A549 (cell line): Measurements from ENCODE around the gene EFEMP2. TPM values are rescaled to one million over a fixed set of nuclear protein-coding genes. Genes with fewer than 3 reads are reported as not detected.

Experiments used
- ATAC-seq, 2 experiments: fragments of 200-7000 bp in 1 of 2; fragments of >200 bp in 1 of 2; cut with Nextera tagmentation in 1 of 2; cut with Tn5 transposase in 1 of 2; 3 replicates each; pipeline versions ENCODE4 v1.8.0 to v1.9.1; 2018 to 2020; ENCODE audit warnings: mild to moderate bottlenecking in 1 of 2, moderate library complexity in 1 of 2
- CTCF ChIA-PET: fragments of 300-600 bp; sonication (Branson Sonifier 250); formaldehyde crosslinking; extraction: SDS; loops from one replicate; lab custom pipeline; 2021; ENCODE audit warnings: antibody characterized with exemption, inconsistent platforms; lab: Yijun Ruan, JAX
- POLR2A ChIA-PET: fragments of 350-600 bp; formaldehyde crosslinking; extraction: SDS; loops from one replicate; lab custom pipeline; 2021; ENCODE audit warnings: antibody characterized with exemption, inconsistent platforms; lab: Yijun Ruan, JAX
- DNase-seq, 2 experiments: peaks; one replicate each; pipeline versions ENCODE4 v3.0.0 to v3.0.0-alpha.2; 2011 to 2016; ENCODE audit warnings: low read depth in 1 of 2, low spot score in 1 of 2
- FAIRE-seq: peaks from 2 replicates; lab custom pipeline; 2011; peaks lifted over from hg19 to GRCh38; lab: Jason Lieb, UNC
- H3K27ac ChIP-seq, 2 experiments: fragments of >200 bp; sonication (Bioruptor Twin); formaldehyde crosslinking; 3 replicates each; pipeline ENCODE4 v1.5.1; 2016 to 2017
- H3K4me1 ChIP-seq: fragments of >200 bp; sonication (Bioruptor Twin); formaldehyde crosslinking; 3 replicates; pipeline ENCODE4 v1.6.1; 2016
- H3K4me2 ChIP-seq: fragments of >200 bp; sonication (Bioruptor Twin); formaldehyde crosslinking; 3 replicates; pipeline ENCODE4 v1.6.1; 2016
- H3K4me3 ChIP-seq: fragments of >200 bp; sonication (Bioruptor Twin); formaldehyde crosslinking; 3 replicates; pipeline ENCODE4 v1.5.1; 2016
- H3K9me3 ChIP-seq: fragments of >200 bp; sonication (Bioruptor Twin); formaldehyde crosslinking; 3 replicates; pipeline ENCODE4 v1.6.1; 2016
- CEBPB ChIP-seq, 2 experiments: fragments of >200 bp in 1 of 2; sonication (Bioruptor Twin) in 1 of 2; formaldehyde crosslinking in 1 of 2; IDR thresholded peaks; 2 replicates each; pipeline ENCODE4 v1.6.1; 2012 to 2016
- CHD2 ChIP-seq: fragments of 150-350 bp; IDR thresholded peaks from 2 replicates; pipeline ENCODE4 v1.6.1; 2014; ENCODE audit warnings: low read length; ENCODE audit not compliant: partially characterized antibody
- FOSL2 ChIP-seq, 2 experiments: fragments of 450-650 bp in 1 of 2; fragments of >200 bp in 1 of 2; sonication (Bioruptor Twin) in 1 of 2; formaldehyde crosslinking; IDR thresholded peaks; 2 replicates each; pipeline versions ENCODE4 v1.5.0 to v1.6.1; 2016 to 2020; ENCODE audit warnings: mild to moderate bottlenecking in 1 of 2, moderate library complexity in 1 of 2
- HOXA7 ChIP-seq: fragments of 250-450 bp; sonication (Bioruptor Pico); IDR thresholded peaks from 2 replicates; pipeline ENCODE4 v1.5.0; 2020; ENCODE audit warnings: mild to moderate bottlenecking, moderate library complexity
- KDM1A ChIP-seq: fragments of 200-600 bp; sonication (generic); IDR thresholded peaks from 2 replicates; pipeline ENCODE4 v1.6.1; 2016; ENCODE audit warnings: low read depth, mild to moderate bottlenecking
- MYC ChIP-seq: IDR thresholded peaks from 2 replicates; pipeline ENCODE4 v1.6.1; 2012; ENCODE audit warnings: mild to moderate bottlenecking, inconsistent platforms, low read length, improper control_type of control experiment, borderline replicate concordance
- NPAS2 ChIP-seq: fragments of 250-450 bp; sonication (Bioruptor Pico); IDR thresholded peaks from 2 replicates; pipeline ENCODE4 v1.8.0; 2022; ENCODE audit warnings: mild to moderate bottlenecking, moderate library complexity, borderline replicate concordance
- NR3C1 ChIP-seq: fragments of >200 bp; sonication (Bioruptor Twin); formaldehyde crosslinking; IDR thresholded peaks from 3 replicates; pipeline ENCODE4 v1.6.1; 2017
- POLR2A ChIP-seq: IDR thresholded peaks from 2 replicates; pipeline ENCODE4 v1.6.1; 2012; ENCODE audit warnings: mild to moderate bottlenecking, low read length
- POLR2AphosphoS2 ChIP-seq: conservative IDR thresholded peaks from 2 replicates; pipeline ENCODE4 v1.6.1; 2012; ENCODE audit warnings: low read length, improper control_type of control experiment, inconsistent platforms
- RAD21 ChIP-seq, 2 experiments: fragments of >200 bp in 1 of 2; sonication (Bioruptor Twin) in 1 of 2; formaldehyde crosslinking in 1 of 2; IDR thresholded peaks in 1 of 2; conservative IDR thresholded peaks in 1 of 2; 2 replicates in 1 of 2; 3 replicates in 1 of 2; pipeline ENCODE4 v1.6.1; 2012 to 2018; ENCODE audit warnings: inconsistent platforms in 1 of 2
- SREBF2 ChIP-seq: fragments of 450-650 bp; IDR thresholded peaks from 2 replicates; pipeline ENCODE4 v1.6.1; 2014; ENCODE audit warnings: mild to moderate bottlenecking, moderate library complexity
- WGBS: methylation state at CpG from one replicate; pipeline ENCODE4 v1.1.6; 2017; ENCODE audit errors: missing lambda C conversion rate; 5-methylcytosine and 5-hydroxymethylcytosine counted together
- polyA plus RNA-seq, 4 experiments: library from polyadenylated mRNA; depleted of rRNA in 3 of 4; stranded (reverse); fragments of >200 nt; fragmentation: RNase III in 1 of 4; extraction: RNeasy Plus Mini Kit Qiagen cat#74134 plus additional on column Dnase treatment in 1 of 4; gene quantifications; 2 replicates in 3 of 4; 3 replicates in 1 of 4; pipeline ENCODE4 v1.2.3, GENCODE V29; 2011 to 2017
- TF ChIP-seq, protein P1 (sequence below): fragments of >200 bp; sonication (Bioruptor Twin); formaldehyde crosslinking; IDR thresholded peaks from 3 replicates; pipeline ENCODE4 v1.5.1; 2016
- TF ChIP-seq, protein P2 (sequence below): fragments of >200 bp; sonication (Bioruptor Twin); formaldehyde crosslinking; IDR thresholded peaks from 2 replicates; pipeline ENCODE4 v1.6.1; 2016
- TF ChIP-seq, protein P3 (sequence below): IDR thresholded peaks from 2 replicates; pipeline ENCODE4 v1.6.1; 2012
- TF ChIP-seq, protein P4 (sequence below): IDR thresholded peaks from 2 replicates; pipeline ENCODE4 v1.6.1; 2012

EFEMP2 gene
- polyA plus RNA-seq, 2 of the 4 experiments (the other 2 are of a cell fraction), result 1.3 to 1.4 TPM

DNA sequence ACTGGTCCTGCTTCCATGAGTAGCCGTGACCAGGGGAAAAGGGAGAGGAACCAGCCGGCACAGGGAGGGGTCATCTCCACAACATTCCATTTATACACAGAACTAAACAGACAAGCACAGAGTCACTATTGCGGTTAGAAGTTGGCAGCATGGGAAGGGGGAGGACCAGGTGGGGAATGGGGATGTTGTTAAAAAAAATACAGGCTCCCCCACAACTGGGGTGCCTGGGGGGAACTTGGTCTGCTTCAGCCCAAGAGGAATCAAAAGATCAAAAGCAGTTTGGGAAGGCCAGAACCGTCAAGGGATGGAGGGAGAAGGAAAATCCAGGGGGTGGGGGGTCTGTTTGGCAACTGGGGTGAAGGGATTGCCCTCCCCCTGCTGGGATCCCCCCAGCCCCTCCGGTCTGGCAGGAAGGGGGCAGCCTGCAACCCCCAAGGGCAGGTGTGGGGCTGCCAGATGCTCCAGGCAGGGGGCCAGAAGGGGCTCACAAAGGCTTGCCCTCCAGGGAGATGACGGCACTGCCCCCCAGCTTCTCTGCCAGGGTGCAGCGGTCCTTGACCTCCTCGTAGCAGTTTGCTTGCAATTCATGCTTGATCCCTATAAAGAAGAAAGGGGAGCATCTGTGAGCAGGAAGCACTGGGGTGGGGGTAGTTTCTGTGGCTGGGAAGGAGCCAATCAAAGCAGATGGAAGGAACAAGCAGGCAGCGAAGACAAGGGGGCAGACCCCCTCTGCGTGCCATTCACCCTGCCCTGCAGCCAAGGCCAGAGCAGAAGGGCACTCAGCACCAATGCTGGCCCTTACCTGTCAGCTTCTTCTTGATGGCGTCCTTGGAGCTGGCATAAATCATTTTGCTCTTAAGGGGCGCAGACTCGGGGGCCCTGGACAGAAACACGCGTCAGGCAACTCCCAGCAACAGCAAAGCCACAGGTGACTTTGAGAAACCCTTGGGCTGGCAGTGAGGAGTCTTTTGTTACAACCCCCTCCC lies 17.5 kb downstream of the EFEMP2 start:
- FAIRE-seq, result no peak
- CTCF ChIA-PET, result interaction anchor here (0.9 to 2.3 kb wide), 4 partner anchors 10 to 191 kb away, joined by 3 to 13 read pairs (median 3); partner anchors contain the start of gene FIBP
- no peak overlapping the region for H3K4me3 ChIP-seq

DNA sequence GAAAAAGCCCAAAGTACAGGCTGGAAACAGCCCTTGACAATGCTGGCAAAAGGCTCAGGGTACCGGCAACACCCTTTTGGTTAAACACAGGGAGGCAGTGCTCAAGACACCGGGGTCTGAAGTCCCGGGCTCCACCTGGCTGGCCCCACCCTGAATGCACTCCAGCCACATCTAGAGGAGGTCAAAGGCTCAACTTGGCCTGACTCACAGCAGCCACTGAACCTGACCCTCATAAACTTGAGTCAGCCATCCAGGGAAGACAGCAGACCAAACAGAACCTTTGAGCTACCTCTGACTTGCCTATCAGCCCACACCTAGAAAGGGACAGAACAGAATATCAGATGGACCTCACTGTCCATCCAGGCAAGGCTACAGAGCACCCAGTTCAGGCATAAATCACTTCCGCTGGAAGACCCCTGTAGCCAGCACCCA lies 18.4 kb downstream of the EFEMP2 start:
- peak overlapping the region; percentile 88; the same call in 2 of the 3 replicates for H3K4me2 ChIP-seq
- FAIRE-seq (no peak), ATAC-seq (no peak), DNase-seq (no peak)
- no peak overlapping the region for H3K27ac ChIP-seq
- POLR2A ChIA-PET, result interaction anchor here (0.5 kb wide), 1 partner anchor 11 kb away, joined by 4 read pairs; no protein-coding TSS in a partner anchor
- H3K9me3 ChIP-seq, result no peaks in the 10 kb centered on the region
- CTCF ChIA-PET, result interaction anchor here (1.1 to 3.9 kb wide), 6 partner anchors 17 to 192 kb away, joined by 3 to 24 read pairs (median 7); partner anchors contain the start of genes FIBP and KAT5
- peak; percentile 34; the same call in 1 of the 2 replicates for TF ChIP-seq HOXA7 (CRISPR knock-in tag)
- TF ChIP-seq CEBPB (IDR thresholded peaks at IDR 0.05), result no peak
- 0 out of 2 replicates have a peak, but pooled peaks have one; percentile 30 for TF ChIP-seq POLR2AphosphoS2
- 72% methylated on average over 4 of the region's 4 CpGs for WGBS
- peaks cover 23% of the 10 kb centered on the region for H3K4me1 ChIP-seq
- no peak overlapping the region for H3K4me3 ChIP-seq

More for the DNA sequence above, 17.5 kb downstream of the EFEMP2 start:
- Histone ChIP-seq H3K9me3 (no peaks in the 10 kb centered on the region), H3K4me1 (peaks cover 23% of the 10 kb centered on the region), H3K27ac (no peak overlapping the region), H3K4me2 (peak overlapping the region; percentile 88)
- no peak for TF ChIP-seq NR3C1
- TF ChIP-seq RAD21 (conservative IDR thresholded peaks at IDR 0.05 in 1 of 2, IDR thresholded peaks at IDR 0.05 in 1 of 2), result no peak
- no peak for TF ChIP-seq KDM1A
- TF ChIP-seq, protein P1, sequence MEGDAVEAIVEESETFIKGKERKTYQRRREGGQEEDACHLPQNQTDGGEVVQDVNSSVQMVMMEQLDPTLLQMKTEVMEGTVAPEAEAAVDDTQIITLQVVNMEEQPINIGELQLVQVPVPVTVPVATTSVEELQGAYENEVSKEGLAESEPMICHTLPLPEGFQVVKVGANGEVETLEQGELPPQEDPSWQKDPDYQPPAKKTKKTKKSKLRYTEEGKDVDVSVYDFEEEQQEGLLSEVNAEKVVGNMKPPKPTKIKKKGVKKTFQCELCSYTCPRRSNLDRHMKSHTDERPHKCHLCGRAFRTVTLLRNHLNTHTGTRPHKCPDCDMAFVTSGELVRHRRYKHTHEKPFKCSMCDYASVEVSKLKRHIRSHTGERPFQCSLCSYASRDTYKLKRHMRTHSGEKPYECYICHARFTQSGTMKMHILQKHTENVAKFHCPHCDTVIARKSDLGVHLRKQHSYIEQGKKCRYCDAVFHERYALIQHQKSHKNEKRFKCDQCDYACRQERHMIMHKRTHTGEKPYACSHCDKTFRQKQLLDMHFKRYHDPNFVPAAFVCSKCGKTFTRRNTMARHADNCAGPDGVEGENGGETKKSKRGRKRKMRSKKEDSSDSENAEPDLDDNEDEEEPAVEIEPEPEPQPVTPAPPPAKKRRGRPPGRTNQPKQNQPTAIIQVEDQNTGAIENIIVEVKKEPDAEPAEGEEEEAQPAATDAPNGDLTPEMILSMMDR, result no peak
- TF ChIP-seq, protein P2, sequence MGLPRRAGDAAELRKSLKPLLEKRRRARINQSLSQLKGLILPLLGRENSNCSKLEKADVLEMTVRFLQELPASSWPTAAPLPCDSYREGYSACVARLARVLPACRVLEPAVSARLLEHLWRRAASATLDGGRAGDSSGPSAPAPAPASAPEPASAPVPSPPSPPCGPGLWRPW, result no peak
- TF ChIP-seq NPAS2 (CRISPR knock-in tag), result no peak
- no peak for TF ChIP-seq MYC
- TF ChIP-seq FOSL2 (IDR thresholded peaks at IDR 0.05), result no peak
- TF ChIP-seq FOSL2 (CRISPR knock-in tag; IDR thresholded peaks at IDR 0.05), result no peak
- TF ChIP-seq, protein P3, sequence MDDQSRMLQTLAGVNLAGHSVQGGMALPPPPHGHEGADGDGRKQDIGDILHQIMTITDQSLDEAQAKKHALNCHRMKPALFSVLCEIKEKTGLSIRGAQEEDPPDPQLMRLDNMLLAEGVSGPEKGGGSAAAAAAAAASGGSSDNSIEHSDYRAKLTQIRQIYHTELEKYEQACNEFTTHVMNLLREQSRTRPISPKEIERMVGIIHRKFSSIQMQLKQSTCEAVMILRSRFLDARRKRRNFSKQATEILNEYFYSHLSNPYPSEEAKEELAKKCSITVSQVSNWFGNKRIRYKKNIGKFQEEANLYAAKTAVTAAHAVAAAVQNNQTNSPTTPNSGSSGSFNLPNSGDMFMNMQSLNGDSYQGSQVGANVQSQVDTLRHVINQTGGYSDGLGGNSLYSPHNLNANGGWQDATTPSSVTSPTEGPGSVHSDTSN, result no peak
- TF ChIP-seq SREBF2, result no peak
- TF ChIP-seq, protein P4, sequence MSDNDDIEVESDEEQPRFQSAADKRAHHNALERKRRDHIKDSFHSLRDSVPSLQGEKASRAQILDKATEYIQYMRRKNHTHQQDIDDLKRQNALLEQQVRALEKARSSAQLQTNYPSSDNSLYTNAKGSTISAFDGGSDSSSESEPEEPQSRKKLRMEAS, result no peak
- no peak for TF ChIP-seq HOXA7 (CRISPR knock-in tag)
- TF ChIP-seq CHD2, result no peak
- no peak for TF ChIP-seq POLR2A
- POLR2A ChIA-PET, result interaction anchor here (0.5 kb wide), 1 partner anchor 12 kb away, joined by 4 read pairs; no protein-coding TSS in a partner anchor
- DNase-seq (no peak), ATAC-seq (no peak)
- 90% methylated on average over 14 of the region's 15 CpGs for WGBS
